ENCODE results near the gene RUSC1. TPM values are rescaled to one million over a fixed set of nuclear protein-coding genes. Genes with fewer than 3 reads are reported as not detected.

RUSC1 gene
- total RNA-seq, 1 experiment from 2014 or later, result 48.4 TPM

- CTCF ChIA-PET, result no interaction called here
- Mint-ChIP-seq H3K27ac (ENCODE audit: unreplicated experiment) (no peak overlapping the region), H3K9me3 (ENCODE audit: low read depth, unreplicated experiment) (no peaks in the 10 kb centered on the region), H3K27me3 (ENCODE audit: unreplicated experiment) (peaks cover 42% of the 10 kb centered on the region), H3K36me3 (ENCODE audit: insufficient read depth, unreplicated experiment) (no peaks in the 10 kb centered on the region), H3K4me3 (ENCODE audit: low read depth, unreplicated experiment) (no peak overlapping the region), H3K4me1 (ENCODE audit: low read depth, unreplicated experiment) (no peaks in the 10 kb centered on the region)
- intact Hi-C loops (cut with micrococcal nuclease; ENCODE audit: unreplicated experiment), result no loop called here
- no TSS peak for BruUV-seq (replicated peaks)
- TF ChIP-seq CTCF (IDR thresholded peaks at IDR 0.05; ENCODE audit: unreplicated experiment), result no peak
- DNase-seq, result no peak
These were observed 26.0 kb upstream of the RUSC1 start for GRCh38 chr1:155294520-155295182.

GRCh38 chr1:155295183-155295941 lies 25.3 kb upstream of the RUSC1 start:
- H3K4me1 Mint-ChIP-seq (ENCODE audit: low read depth, unreplicated experiment), result no peaks in the 10 kb centered on the region
- intact Hi-C loops (cut with micrococcal nuclease; ENCODE audit: unreplicated experiment), result no loop called here
- no peak overlapping the region for H3K4me3 Mint-ChIP-seq (ENCODE audit: low read depth, unreplicated experiment)
- BruUV-seq (replicated peaks), result no TSS peak
- H3K9me3 Mint-ChIP-seq (ENCODE audit: low read depth, unreplicated experiment), result no peaks in the 10 kb centered on the region
- CTCF ChIA-PET, result no interaction called here
- no peak overlapping the region for H3K27ac Mint-ChIP-seq (ENCODE audit: unreplicated experiment)
- peaks cover 42% of the 10 kb centered on the region for H3K27me3 Mint-ChIP-seq (ENCODE audit: unreplicated experiment)
- DNase-seq, result no peak
- no peaks in the 10 kb centered on the region for H3K36me3 Mint-ChIP-seq (ENCODE audit: insufficient read depth, unreplicated experiment)
- no peak for TF ChIP-seq CTCF (IDR thresholded peaks at IDR 0.05; ENCODE audit: unreplicated experiment)

- H3K36me3 Mint-ChIP-seq (ENCODE audit: insufficient read depth, unreplicated experiment), result no peaks in the 10 kb centered on the region
- no peak overlapping the region for H3K4me3 Mint-ChIP-seq (ENCODE audit: low read depth, unreplicated experiment)
- peaks cover 42% of the 10 kb centered on the region for H3K27me3 Mint-ChIP-seq (ENCODE audit: unreplicated experiment)
- no peak for TF ChIP-seq CTCF (IDR thresholded peaks at IDR 0.05; ENCODE audit: unreplicated experiment)
- H3K9me3 Mint-ChIP-seq (ENCODE audit: low read depth, unreplicated experiment), result no peaks in the 10 kb centered on the region
- no peak for DNase-seq
- BruUV-seq (replicated peaks), result no TSS peak
- intact Hi-C loops (cut with micrococcal nuclease; ENCODE audit: unreplicated experiment), result no loop called here
- H3K27ac Mint-ChIP-seq (ENCODE audit: unreplicated experiment), result no peak overlapping the region
- CTCF ChIA-PET, result no interaction called here
- no peaks in the 10 kb centered on the region for H3K4me1 Mint-ChIP-seq (ENCODE audit: low read depth, unreplicated experiment)
These were observed 24.8 kb upstream of the RUSC1 start for GRCh38 chr1:155295942-155296267.

- intact Hi-C loops (cut with micrococcal nuclease; ENCODE audit: unreplicated experiment), result no loop called here
- DNase-seq, result no peak
- CTCF ChIA-PET, result no interaction called here
- Mint-ChIP-seq H3K4me3 (ENCODE audit: low read depth, unreplicated experiment) (no peak overlapping the region), H3K4me1 (ENCODE audit: low read depth, unreplicated experiment) (no peaks in the 10 kb centered on the region), H3K36me3 (ENCODE audit: insufficient read depth, unreplicated experiment) (no peaks in the 10 kb centered on the region), H3K27me3 (ENCODE audit: unreplicated experiment) (peaks cover 42% of the 10 kb centered on the region), H3K9me3 (ENCODE audit: low read depth, unreplicated experiment) (no peaks in the 10 kb centered on the region), H3K27ac (ENCODE audit: unreplicated experiment) (no peak overlapping the region)
- no TSS peak for BruUV-seq (replicated peaks)
- no peak for TF ChIP-seq CTCF (IDR thresholded peaks at IDR 0.05; ENCODE audit: unreplicated experiment)
These were observed 24.0 kb upstream of the RUSC1 start for GRCh38 chr1:155296661-155297060.

All from Calu3 (cell line).